ENCODE measurements around the gene PTPRB.

DNA sequence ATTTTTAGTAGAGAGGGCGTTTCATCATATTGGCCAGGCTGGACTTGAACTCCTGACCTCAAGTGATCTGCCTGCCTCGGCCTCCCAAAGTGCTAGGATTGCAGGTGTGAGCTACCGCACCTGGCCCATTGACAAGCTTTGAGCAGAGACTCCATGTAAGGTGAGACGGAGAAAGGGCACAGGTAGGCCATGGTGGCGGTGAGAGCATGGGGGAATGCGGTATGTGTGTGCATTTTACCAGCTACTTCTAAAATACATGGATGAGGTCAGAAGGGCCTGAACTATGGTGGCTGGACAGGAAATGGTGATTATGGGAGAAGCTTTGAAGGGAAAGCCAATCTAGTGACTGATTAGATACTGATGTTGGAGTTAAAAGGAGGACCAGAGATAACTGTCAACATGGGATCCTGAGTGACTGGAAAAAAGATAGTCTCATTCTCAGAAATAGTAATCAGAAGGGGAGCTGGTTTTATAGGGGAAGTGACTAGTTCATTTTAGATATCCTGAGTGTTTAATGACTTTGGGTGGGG, 21.9 kb upstream of the PTPRB start:
- TF ChIP-seq ZNF23 (tag by site-specific recombination; IDR thresholded peaks at IDR 0.05; ENCODE audit: borderline replicate concordance) = no peak
- TF ChIP-seq CTCF (tag by site-specific recombination; IDR thresholded peaks at IDR 0.05) = no peak
- no peak for TF ChIP-seq YY1 (tag by site-specific recombination; IDR thresholded peaks at IDR 0.05)

All from HEK293 (cell line).